Ovary (tissue), 9 donors: ENCODE data around the gene PDZRN3. TPM values are rescaled to one million over a fixed set of nuclear protein-coding genes. Genes with fewer than 3 reads are reported as not detected.
A peak's percentile ranks its signal among the peaks of the same experiment; 100 is the strongest.

Experiments used
- DNase-seq, 5 donors: peaks; one replicate each; pipeline ENCODE4 v3.0.0-alpha.2; 2019 to 2020
- H3K27ac ChIP-seq, 2 donors: fragments of 200-600 bp; one replicate each; pipeline versions ENCODE4 v1.5.1 to v1.8.0; 2019 to 2022
- H3K27me3 ChIP-seq: fragments of 200-600 bp; one replicate; pipeline ENCODE4 v1.8.0; 2022
- H3K36me3 ChIP-seq: fragments of 200-600 bp; sonication (generic); one replicate; pipeline ENCODE4 v1.5.1; 2019
- H3K4me1 ChIP-seq: one replicate; pipeline ENCODE4 v1.8.1; 2013; ENCODE audit warnings: mild to moderate bottlenecking, moderate library complexity; ENCODE audit not compliant: insufficient read depth
- H3K4me3 ChIP-seq: fragments of 200-600 bp; sonication (generic); one replicate; pipeline ENCODE4 v1.5.1; 2017
- H3K9me3 ChIP-seq, 2 donors: fragments of 200-600 bp in 1 of 2; sonication (generic) in 1 of 2; one replicate each; pipeline versions ENCODE4 v1.5.1 to v1.8.1; 2013 to 2019; ENCODE audit warnings: mild to moderate bottlenecking in 1 of 2, moderate library complexity in 1 of 2
- EP300 ChIP-seq: sonication (generic); formaldehyde crosslinking; IDR thresholded peaks from one replicate; pipeline ENCODE4 v1.6.1; 2017; ENCODE audit warnings: antibody characterized with exemption
- POLR2A ChIP-seq: fragments of 450-650 bp; IDR thresholded peaks from one replicate; pipeline ENCODE4 v1.6.1; 2017; ENCODE audit warnings: antibody characterized with exemption, mild to moderate bottlenecking, moderate library complexity
- WGBS, 3 donors: extraction: QIAGEN DNeasy Blood & Tissue Kit in 1 of 3; methylation state at CpG; one replicate each; pipeline versions ENCODE4 v1.1.5 to v1.1.7; 2013 to 2017; 5-methylcytosine and 5-hydroxymethylcytosine counted together
- intact Hi-C, 4 donors: fragments of 100-400 bp; cut with DNase I; formaldehyde crosslinking; loops; one replicate each; pipeline versions ENCODE4 v1.11.0 to v1.15.1; 2022 to 2023
- polyA plus RNA-seq, 2 donors: library from polyadenylated mRNA; stranded (reverse); fragments of 200-250 nt in 1 of 2; fragments of 350-450 nt in 1 of 2; fragmentation: Illumina TruSeq in 1 of 2; extraction: RNeasy Lipid Tissue Mini Kit (QIAGEN cat#74804) in 1 of 2; gene quantifications; one replicate each; pipeline ENCODE4 v1.2.3, GENCODE V29; 2013 to 2014
- total RNA-seq, 7 donors: library from RNA; depleted of rRNA in 2 of 7; stranded (reverse); fragments of >200 nt in 2 of 7; fragmentation: NEBNext Ultra II Directional in 3 of 7; extraction: Animal tissue kit (Norgen Biotek cat#: 25700) in 3 of 7; gene quantifications; one replicate each; pipeline versions ENCODE4 v1.1.0 to v1.2.4, GENCODE V29; 2016 to 2023
- TF ChIP-seq, protein P1 (sequence below), 3 donors: fragments of 450-650 bp in 2 of 3; fragments of 200-600 bp in 1 of 3; IDR thresholded peaks; one replicate each; pipeline versions ENCODE4 v1.5.1 to v1.8.0; 2016 to 2022; ENCODE audit warnings: antibody characterized with exemption in 3 of 3, mild to moderate bottlenecking in 1 of 3
- donor health status: DM: no; HTN: no; CAD: no; lungs with moderate emphysema.
- donor health status: DM: no; HTN: no; CAD: no.
- donor health status: Bipolar disorder and iron deficiency.
- donor health status: DM: yes; HTN: yes; CAD: no.
- donor health status: DM: no; HTN: no; CAD: no.
- donor health status: DM: yes; HTN: yes; CAD: no.

PDZRN3 gene
- total and polyA plus RNA-seq, 9 donors: 68.1 to 161 (median 102) TPM

GRCh38 chr3:73604451-73604850 is 20.3 kb downstream of the PDZRN3 start:
- no peaks in the 10 kb centered on the region for H3K9me3 ChIP-seq
- DNase-seq: no peak
- H3K4me3 ChIP-seq: no peak overlapping the region
- H3K27me3 ChIP-seq: no peaks in the 10 kb centered on the region
- H3K27ac ChIP-seq: no peak overlapping the region
- WGBS, 3 donors: 13 to 23% (median 14%) methylated on average over 3 of the region's 3 CpGs
- H3K36me3 ChIP-seq: no peaks in the 10 kb centered on the region
- TF ChIP-seq, protein P1, sequence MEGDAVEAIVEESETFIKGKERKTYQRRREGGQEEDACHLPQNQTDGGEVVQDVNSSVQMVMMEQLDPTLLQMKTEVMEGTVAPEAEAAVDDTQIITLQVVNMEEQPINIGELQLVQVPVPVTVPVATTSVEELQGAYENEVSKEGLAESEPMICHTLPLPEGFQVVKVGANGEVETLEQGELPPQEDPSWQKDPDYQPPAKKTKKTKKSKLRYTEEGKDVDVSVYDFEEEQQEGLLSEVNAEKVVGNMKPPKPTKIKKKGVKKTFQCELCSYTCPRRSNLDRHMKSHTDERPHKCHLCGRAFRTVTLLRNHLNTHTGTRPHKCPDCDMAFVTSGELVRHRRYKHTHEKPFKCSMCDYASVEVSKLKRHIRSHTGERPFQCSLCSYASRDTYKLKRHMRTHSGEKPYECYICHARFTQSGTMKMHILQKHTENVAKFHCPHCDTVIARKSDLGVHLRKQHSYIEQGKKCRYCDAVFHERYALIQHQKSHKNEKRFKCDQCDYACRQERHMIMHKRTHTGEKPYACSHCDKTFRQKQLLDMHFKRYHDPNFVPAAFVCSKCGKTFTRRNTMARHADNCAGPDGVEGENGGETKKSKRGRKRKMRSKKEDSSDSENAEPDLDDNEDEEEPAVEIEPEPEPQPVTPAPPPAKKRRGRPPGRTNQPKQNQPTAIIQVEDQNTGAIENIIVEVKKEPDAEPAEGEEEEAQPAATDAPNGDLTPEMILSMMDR (IDR thresholded peaks at IDR 0.05): no peak
- intact Hi-C loops: no loop called here
- H3K4me1 ChIP-seq: peaks cover 44% of the 10 kb centered on the region

- Histone ChIP-seq H3K27ac (no peak overlapping the region), H3K4me1 (peaks cover 44% of the 10 kb centered on the region), H3K36me3 (no peaks in the 10 kb centered on the region), H3K4me3 (no peak overlapping the region), H3K27me3 (no peaks in the 10 kb centered on the region), H3K9me3 (no peaks in the 10 kb centered on the region)
- no peak for DNase-seq
- intact Hi-C loops: no loop called here
- TF ChIP-seq POLR2A: no peak
- no peak for TF ChIP-seq EP300
- TF ChIP-seq, protein P1 (IDR thresholded peaks at IDR 0.05): no peak
- WGBS, 3 donors: 23 to 35% (median 33%) methylated on average over 1 of the region's 1 CpG
Observed at GRCh38 chr3:73603762-73604171, 21.0 kb downstream of the PDZRN3 start.

GRCh38 chr3:73602170-73602569 is 22.6 kb downstream of the PDZRN3 start:
- intact Hi-C loops: no loop called here
- Histone ChIP-seq H3K4me1 (peaks cover 42% of the 10 kb centered on the region), H3K27me3 (no peaks in the 10 kb centered on the region), H3K27ac (no peak overlapping the region), H3K9me3 (no peaks in the 10 kb centered on the region), H3K4me3 (no peak overlapping the region), H3K36me3 (no peaks in the 10 kb centered on the region)
- TF ChIP-seq, protein P1 (IDR thresholded peaks at IDR 0.05): no peak
- TF ChIP-seq EP300: no peak
- TF ChIP-seq POLR2A: no peak
- no peak for DNase-seq
- 26 to 41% (median 33%) methylated on average over 3 of the region's 3 CpGs for WGBS, 3 donors

- H3K27me3 ChIP-seq: no peaks in the 10 kb centered on the region
- TF ChIP-seq EP300 (no peak), POLR2A (no peak)
- TF ChIP-seq, protein P1 (IDR thresholded peaks at IDR 0.05): no peak
- DNase-seq: no peak
- H3K36me3 ChIP-seq: no peaks in the 10 kb centered on the region
- H3K9me3 ChIP-seq: no peaks in the 10 kb centered on the region
- no peak overlapping the region for H3K4me3 ChIP-seq
- peak overlapping the region in 1 of 2 donors; percentile 25 for H3K27ac ChIP-seq
- H3K4me1 ChIP-seq: peaks cover 39% of the 10 kb centered on the region
- intact Hi-C loops: no loop called here
- WGBS, 3 donors: 66 to 74% (median 71%) methylated on average over 2 of the region's 2 CpGs
Observed at GRCh38 chr3:73601481-73601880, 23.3 kb downstream of the PDZRN3 start.

DNA sequence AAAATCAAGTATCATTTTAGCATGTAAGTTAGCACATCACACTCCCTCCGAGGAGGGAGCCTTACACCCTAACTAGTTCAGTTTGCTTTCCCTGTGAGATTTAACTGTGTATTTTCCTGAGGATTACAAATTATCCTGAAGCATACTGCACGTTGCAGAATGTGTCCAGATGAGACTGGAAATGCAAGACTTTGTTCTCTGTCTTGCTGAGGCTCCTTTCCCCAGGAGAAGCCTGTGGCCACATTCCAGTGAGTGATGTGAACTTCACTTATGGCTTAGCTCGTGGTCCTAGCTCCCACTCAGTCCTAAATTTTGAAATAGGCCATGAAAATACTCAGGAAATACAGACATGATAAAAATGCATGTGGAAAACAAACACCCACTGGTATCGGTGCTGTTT is 23.7 kb downstream of the PDZRN3 start:
- intact Hi-C loops: no loop called here
- H3K27ac ChIP-seq: peak overlapping the region in 1 of 2 donors; percentile 25
- TF ChIP-seq EP300: no peak
- no peak for TF ChIP-seq POLR2A
- TF ChIP-seq, protein P1 (IDR thresholded peaks at IDR 0.05): no peak
- no peaks in the 10 kb centered on the region for H3K36me3 ChIP-seq
- H3K4me1 ChIP-seq: peaks cover 37% of the 10 kb centered on the region
- no peak overlapping the region for H3K4me3 ChIP-seq
- no peaks in the 10 kb centered on the region for H3K9me3 ChIP-seq
- WGBS, 3 donors: 10 to 18% (median 12%) methylated on average over 4 of the region's 4 CpGs
- DNase-seq: no peak
- H3K27me3 ChIP-seq: no peaks in the 10 kb centered on the region
